Measurements from ENCODE around the gene KCNK3.

The KCNK3 gene

DNA sequence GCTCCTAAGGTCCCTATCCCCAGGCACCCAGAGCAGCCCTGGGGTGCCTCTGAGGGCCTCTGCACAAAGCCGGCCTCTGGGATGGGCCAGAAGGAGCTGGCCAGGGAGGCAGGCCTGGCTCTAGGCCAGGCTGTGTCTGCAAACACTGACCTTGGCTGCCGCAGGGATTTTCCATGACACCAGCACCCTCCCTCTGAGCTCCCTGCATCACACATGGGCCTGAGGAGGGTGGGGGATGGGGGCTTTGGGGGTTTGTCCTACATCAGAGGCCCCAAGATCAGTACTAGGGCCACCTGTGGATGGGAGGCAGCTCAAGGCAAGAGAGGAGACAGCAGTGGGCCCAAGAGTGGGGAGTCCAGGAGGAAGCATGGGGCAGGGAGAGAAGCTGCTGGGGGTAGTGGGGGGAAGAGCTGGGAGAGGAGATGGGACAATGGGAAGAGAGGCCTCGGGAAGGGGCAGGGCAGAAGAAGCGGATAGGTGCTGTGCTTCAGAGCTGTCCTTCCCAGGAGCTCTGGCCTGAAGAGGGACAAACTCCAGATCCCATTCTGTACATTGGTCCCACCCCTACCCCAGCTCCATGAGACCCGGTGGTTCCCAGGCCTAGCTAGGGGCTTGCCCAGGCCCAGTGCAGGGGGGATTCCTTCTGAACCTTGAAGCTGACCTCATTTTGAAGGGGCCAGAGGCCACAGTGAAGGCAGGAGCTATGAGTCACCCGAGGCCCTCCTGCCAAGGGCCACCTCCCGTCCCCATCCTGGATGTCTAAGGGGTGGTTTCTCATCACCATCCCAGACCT is 28.0 kb downstream of the KCNK3 start:
- no peaks in the 10 kb centered on the region for H3K9me3 ChIP-seq (replicated peaks; ENCODE audit: insufficient read depth, low read length)
- H3K4me2 ChIP-seq (ENCODE audit: low read depth, low read length) = no peak overlapping the region
- H3K27me3 ChIP-seq (replicated peaks; ENCODE audit: insufficient read depth, low read length) = peaks cover 40% of the 10 kb centered on the region
- no peak overlapping the region for H3K4me3 ChIP-seq (ENCODE audit: low read length)
- no peak overlapping the region for H3K27ac ChIP-seq (ENCODE audit: low read length)
- H4K20me1 ChIP-seq (ENCODE audit: insufficient read depth, low read length) = no peaks in the 10 kb centered on the region
- no peaks in the 10 kb centered on the region for H3F3A ChIP-seq (ENCODE audit: insufficient read depth, low read length)
- H3K36me3 ChIP-seq (replicated peaks; ENCODE audit: insufficient read depth, low read length) = no peaks in the 10 kb centered on the region
- no peaks in the 10 kb centered on the region for H3K4me1 ChIP-seq (ENCODE audit: low read length)
- TF ChIP-seq EZH2phosphoT487 (IDR thresholded peaks at IDR 0.05; ENCODE audit: low read length) (no peak), EZH2 (optimal IDR thresholded peaks at IDR 0.05; ENCODE audit: low read depth, low read length) (no peak), CTCF (IDR thresholded peaks at IDR 0.05; ENCODE audit: low read length) (no peak)
- H2AFZ ChIP-seq (ENCODE audit: low read length) = no peak overlapping the region
- H3K79me2 ChIP-seq (ENCODE audit: low read length) = no peaks in the 10 kb centered on the region
- no peak for DNase-seq
- no peaks in the 10 kb centered on the region for H3K9me2 ChIP-seq (replicated peaks; ENCODE audit: insufficient read depth, low read length)
- no peak overlapping the region for H3K9ac ChIP-seq (ENCODE audit: low read length)

GRCh38 chr2:26721115-26722032 is 28.9 kb downstream of the KCNK3 start:
- no peaks in the 10 kb centered on the region for H3F3A ChIP-seq (ENCODE audit: insufficient read depth, low read length)
- H2AFZ ChIP-seq (ENCODE audit: low read length) = no peak overlapping the region
- H3K9me3 ChIP-seq (replicated peaks; ENCODE audit: insufficient read depth, low read length) = no peaks in the 10 kb centered on the region
- no peak for TF ChIP-seq EZH2phosphoT487 (IDR thresholded peaks at IDR 0.05; ENCODE audit: low read length)
- H3K9ac ChIP-seq (ENCODE audit: low read length) = no peak overlapping the region
- H4K20me1 ChIP-seq (ENCODE audit: insufficient read depth, low read length) = no peaks in the 10 kb centered on the region
- H3K27ac ChIP-seq (ENCODE audit: low read length) = no peak overlapping the region
- no peaks in the 10 kb centered on the region for H3K9me2 ChIP-seq (replicated peaks; ENCODE audit: insufficient read depth, low read length)
- H3K4me1 ChIP-seq (ENCODE audit: low read length) = no peaks in the 10 kb centered on the region
- DNase-seq = no peak
- peaks cover 40% of the 10 kb centered on the region for H3K27me3 ChIP-seq (replicated peaks; ENCODE audit: insufficient read depth, low read length)
- no peak overlapping the region for H3K4me2 ChIP-seq (ENCODE audit: low read depth, low read length)
- no peaks in the 10 kb centered on the region for H3K79me2 ChIP-seq (ENCODE audit: low read length)
- no peaks in the 10 kb centered on the region for H3K36me3 ChIP-seq (replicated peaks; ENCODE audit: insufficient read depth, low read length)
- H3K4me3 ChIP-seq (ENCODE audit: low read length) = no peak overlapping the region

- Histone ChIP-seq H3K9me2 (replicated peaks; ENCODE audit: insufficient read depth, low read length) (no peaks in the 10 kb centered on the region), H3F3A (ENCODE audit: insufficient read depth, low read length) (no peaks in the 10 kb centered on the region), H3K27ac (ENCODE audit: low read length) (no peak overlapping the region), H3K4me2 (ENCODE audit: low read depth, low read length) (no peak overlapping the region), H3K4me3 (ENCODE audit: low read length) (no peak overlapping the region), H2AFZ (ENCODE audit: low read length) (no peak overlapping the region), H3K79me2 (ENCODE audit: low read length) (no peaks in the 10 kb centered on the region), H3K9ac (ENCODE audit: low read length) (no peak overlapping the region), H3K4me1 (ENCODE audit: low read length) (no peaks in the 10 kb centered on the region), H3K9me3 (replicated peaks; ENCODE audit: insufficient read depth, low read length) (no peaks in the 10 kb centered on the region), H3K27me3 (replicated peaks; ENCODE audit: insufficient read depth, low read length) (peaks cover 43% of the 10 kb centered on the region), H4K20me1 (ENCODE audit: insufficient read depth, low read length) (no peaks in the 10 kb centered on the region), H3K36me3 (replicated peaks; ENCODE audit: insufficient read depth, low read length) (no peaks in the 10 kb centered on the region)
- DNase-seq = no peak
- TF ChIP-seq EZH2phosphoT487 (IDR thresholded peaks at IDR 0.05; ENCODE audit: low read length) (no peak), CTCF (IDR thresholded peaks at IDR 0.05; ENCODE audit: low read length) (no peak), EZH2 (optimal IDR thresholded peaks at IDR 0.05; ENCODE audit: low read depth, low read length) (no peak)
Measured at GRCh38 chr2:26722328-26722727, 29.8 kb downstream of the KCNK3 start.
